GM23248 (cell line): Measurements from ENCODE around the gene ZHX3. TPM values are rescaled to one million over a fixed set of nuclear protein-coding genes. Genes with fewer than 3 reads are reported as not detected.
A peak's percentile ranks its signal among the peaks of the same experiment; 100 is the strongest.

Source experiments
- DNase-seq: peaks from one replicate; pipeline ENCODE4 v3.0.0-alpha.2; 2015
- H2AFZ ChIP-seq: fragments of 200-600 bp; sonication (generic); 2 replicates; pipeline ENCODE4 v1.6.1; 2016; ENCODE audit warnings: antibody characterized with exemption
- H3F3A ChIP-seq: fragments of 200-600 bp; sonication (generic); 2 replicates; pipeline ENCODE4 v1.6.1; 2016; ENCODE audit warnings: mild to moderate bottlenecking, antibody characterized with exemption, mixed run types; ENCODE audit not compliant: insufficient read depth
- H3K27ac ChIP-seq: fragments of 200-600 bp; sonication (generic); 2 replicates; pipeline ENCODE4 v1.5.1; 2016; ENCODE audit warnings: mild to moderate bottlenecking
- H3K27me3 ChIP-seq: fragments of 200-600 bp; sonication (generic); replicated peaks from 2 replicates; pipeline ENCODE4 v1.6.1; 2016; ENCODE audit warnings: mild to moderate bottlenecking; ENCODE audit not compliant: insufficient read depth
- H3K36me3 ChIP-seq: fragments of 200-600 bp; sonication (generic); 2 replicates; pipeline ENCODE4 v1.6.1; 2016; ENCODE audit warnings: low read depth, mild to moderate bottlenecking
- H3K4me1 ChIP-seq: fragments of 200-600 bp; sonication (generic); 2 replicates; pipeline ENCODE4 v1.6.1; 2016; ENCODE audit warnings: mild to moderate bottlenecking; ENCODE audit not compliant: insufficient read depth
- H3K4me2 ChIP-seq: fragments of 200-600 bp; sonication (generic); one replicate; pipeline ENCODE4 v1.6.1; 2016; ENCODE audit warnings: mild to moderate bottlenecking; ENCODE audit not compliant: unreplicated experiment
- H3K4me3 ChIP-seq: fragments of 200-600 bp; sonication (generic); 2 replicates; pipeline ENCODE4 v1.5.1; 2016; ENCODE audit warnings: mild to moderate bottlenecking
- H3K79me2 ChIP-seq: fragments of 200-600 bp; sonication (generic); 2 replicates; pipeline ENCODE4 v1.6.1; 2016; ENCODE audit warnings: mild to moderate bottlenecking; ENCODE audit not compliant: insufficient read depth
- H3K9ac ChIP-seq: fragments of 200-600 bp; sonication (generic); 2 replicates; pipeline ENCODE4 v1.6.1; 2016; ENCODE audit warnings: mild to moderate bottlenecking
- H3K9me2 ChIP-seq: fragments of 200-600 bp; sonication (generic); 2 replicates; pipeline ENCODE4 v1.6.1; 2016; ENCODE audit warnings: mixed run types, mild to moderate bottlenecking, moderate library complexity; ENCODE audit not compliant: insufficient read depth
- H3K9me3 ChIP-seq: fragments of 200-600 bp; sonication (generic); one replicate; pipeline ENCODE4 v1.6.1; 2017; ENCODE audit warnings: low read depth
- H4K20me1 ChIP-seq: fragments of 200-600 bp; sonication (generic); 2 replicates; pipeline ENCODE4 v1.6.0; 2016; ENCODE audit not compliant: insufficient read depth
- EZH2 ChIP-seq: fragments of 200-600 bp; sonication (generic); IDR thresholded peaks from 2 replicates; pipeline ENCODE4 v1.6.1; 2018; ENCODE audit warnings: antibody characterized with exemption, mild to moderate bottlenecking; ENCODE audit not compliant: insufficient read depth, poor library complexity, severe bottlenecking
- EZH2phosphoT487 ChIP-seq: fragments of 200-600 bp; sonication (generic); IDR thresholded peaks from 2 replicates; pipeline ENCODE4 v1.6.1; 2018; ENCODE audit warnings: antibody characterized with exemption, moderate library complexity, mild to moderate bottlenecking, low read depth; ENCODE audit not compliant: insufficient read depth
- WGBS, 2 experiments: methylation state at CpG; one replicate each; pipeline ENCODE4 v1.1.6; 2015 to 2017; ENCODE audit warnings: low lambda C conversion rate in 2 of 2, low coverage in 1 of 2; ENCODE audit errors: missing lambda C conversion rate in 2 of 2; 5-methylcytosine and 5-hydroxymethylcytosine counted together
- in situ Hi-C: fragments of 300-500 bp; cut with MboI; formaldehyde crosslinking; loops from 2 replicates; pipeline ENCODE4 v1.15.0; 2020
- polyA plus RNA-seq: library from polyadenylated mRNA; unstranded; fragments of >200 nt; fragmentation: Nextera tagmentation; extraction: Ambion mirVana; gene quantifications from 2 replicates; pipeline ENCODE4 v1.2.1, GENCODE V29; 2016
- total RNA-seq: library from RNA; depleted of rRNA; stranded (reverse); fragments of >200 nt; shearing (Covaris generic); gene quantifications from 2 replicates; pipeline ENCODE4 v1.2.3, GENCODE V29; 2014

The ZHX3 gene
- total and polyA plus RNA-seq, 2 experiments from 2014 or later, result 9.8 to 38.5 TPM

- in situ Hi-C loops, result no loop called here
- Histone ChIP-seq H3K9me2 (no peaks in the 10 kb centered on the region), H3K4me1 (peaks cover 40% of the 10 kb centered on the region), H3F3A (peaks cover 59% of the 10 kb centered on the region), H3K4me3 (peak overlapping the region; percentile 65), H3K9me3 (no peaks in the 10 kb centered on the region), H2AFZ (no peak overlapping the region), H4K20me1 (no peaks in the 10 kb centered on the region), H3K79me2 (peaks cover 87% of the 10 kb centered on the region), H3K27me3 (no peaks in the 10 kb centered on the region), H3K9ac (peak overlapping the region; percentile 58), H3K36me3 (no peaks in the 10 kb centered on the region), H3K4me2 (peak overlapping the region; percentile 69), H3K27ac (peak overlapping the region; percentile 82)
- DNase-seq, result no peak
- 0 to 3% methylated on average over 4 of the region's 4 CpGs for WGBS, 2 experiments
- TF ChIP-seq EZH2phosphoT487 (no peak), EZH2 (no peak)
Observed at GRCh38 chr20:41248368-41249024, 69.0 kb downstream of the ZHX3 start.

GRCh38 chr20:41247523-41248367 is 69.8 kb downstream of the ZHX3 start:
- Histone ChIP-seq H2AFZ (no peak overlapping the region), H3K4me2 (peak overlapping the region; percentile 69), H4K20me1 (no peaks in the 10 kb centered on the region), H3F3A (peaks cover 59% of the 10 kb centered on the region), H3K36me3 (no peaks in the 10 kb centered on the region), H3K4me1 (peaks cover 40% of the 10 kb centered on the region), H3K27ac (peak overlapping the region; percentile 82), H3K9ac (peak overlapping the region; percentile 58), H3K9me3 (no peaks in the 10 kb centered on the region), H3K4me3 (peak overlapping the region; percentile 65), H3K9me2 (no peaks in the 10 kb centered on the region), H3K27me3 (no peaks in the 10 kb centered on the region), H3K79me2 (peaks cover 87% of the 10 kb centered on the region)
- WGBS, 2 experiments, result 64 to 66% methylated on average over 7 of the region's 7 CpGs
- DNase-seq, result no peak
- TF ChIP-seq EZH2 (no peak), EZH2phosphoT487 (no peak)
- in situ Hi-C loops, result no loop called here

GRCh38 chr20:41245086-41245707 is 72.3 kb downstream of the ZHX3 start:
- peak; percentile 42 for DNase-seq
- 55% methylated on average over 2 of the region's 2 CpGs for WGBS, 2 experiments
- Histone ChIP-seq H4K20me1 (no peaks in the 10 kb centered on the region; the same call in 1 of the 2 replicates), H3K9me2 (no peaks in the 10 kb centered on the region), H3K27ac (no peak overlapping the region), H3F3A (peaks cover 49% of the 10 kb centered on the region), H3K36me3 (0 out of 2 replicates have a peak, but pooled peaks cover 5% of the 10 kb centered on the region), H3K4me1 (peaks cover 38% of the 10 kb centered on the region), H3K4me3 (no peak overlapping the region), H3K79me2 (peaks cover 87% of the 10 kb centered on the region), H3K9me3 (no peaks in the 10 kb centered on the region), H2AFZ (no peak overlapping the region), H3K4me2 (peak overlapping the region; percentile 10), H3K27me3 (no peaks in the 10 kb centered on the region), H3K9ac (no peak overlapping the region)
- in situ Hi-C loops, result no loop called here
- TF ChIP-seq EZH2 (no peak), EZH2phosphoT487 (no peak)

GRCh38 chr20:41242807-41243206 is 74.7 kb downstream of the ZHX3 start:
- no peak overlapping the region for H3K4me2 ChIP-seq
- no peak for DNase-seq
- 67 to 77% methylated on average over 2 of the region's 2 CpGs for WGBS, 2 experiments
- no peak overlapping the region for H2AFZ ChIP-seq
- H3K9me2 ChIP-seq, result no peaks in the 10 kb centered on the region
- no peaks in the 10 kb centered on the region for H3K27me3 ChIP-seq
- TF ChIP-seq EZH2phosphoT487 (no peak), EZH2 (no peak)
- peaks cover 16% of the 10 kb centered on the region for H3K4me1 ChIP-seq
- in situ Hi-C loops, result no loop called here
- H3K36me3 ChIP-seq, result peaks cover 5% of the 10 kb centered on the region; the same call in 1 of the 2 replicates
- H4K20me1 ChIP-seq, result no peaks in the 10 kb centered on the region; the same call in 1 of the 2 replicates
- H3K27ac ChIP-seq, result no peak overlapping the region
- H3K9ac ChIP-seq, result no peak overlapping the region
- no peak overlapping the region for H3K4me3 ChIP-seq
- H3F3A ChIP-seq, result peaks cover 29% of the 10 kb centered on the region
- H3K9me3 ChIP-seq, result no peaks in the 10 kb centered on the region
- peaks cover 95% of the 10 kb centered on the region for H3K79me2 ChIP-seq
